Central memory CD8-positive, alpha-beta T cell (primary cell): ENCODE data around the gene ADCY9.

Source experiments
- ATAC-seq: fragments of 150-1000 bp; cut with Tn5 transposase; replicated peaks from 2 replicates; pipeline ENCODE4 v1.10.0; 2022; ENCODE audit warnings: mild to moderate bottlenecking, moderate FRiP score, moderate number of reproducible peaks; ENCODE audit not compliant: poor library complexity, severe bottlenecking; ENCODE audit errors: extremely low read depth
- DNase-seq, 2 donors: peaks; one replicate each; pipeline ENCODE4 v3.0.0; 2021; ENCODE audit warnings: low spot score in 2 of 2
- H3K27ac Mint-ChIP-seq: one replicate; pipeline ENCODE4 v1.8.0; 2022; ENCODE audit warnings: low read depth, mild to moderate bottlenecking, moderate library complexity, mixed read lengths
- H3K27me3 Mint-ChIP-seq: one replicate; pipeline ENCODE4 v1.8.0; 2022; ENCODE audit warnings: mixed read lengths
- H3K36me3 Mint-ChIP-seq: one replicate; pipeline ENCODE4 v1.8.0; 2022; ENCODE audit warnings: mild to moderate bottlenecking, moderate library complexity, mixed read lengths; ENCODE audit not compliant: insufficient read depth
- H3K4me1 Mint-ChIP-seq: one replicate; pipeline ENCODE4 v1.8.0; 2022; ENCODE audit warnings: mixed read lengths
- H3K4me3 Mint-ChIP-seq: one replicate; pipeline ENCODE4 v1.8.0; 2022; ENCODE audit warnings: mild to moderate bottlenecking, moderate library complexity, mixed read lengths
- H3K9me3 Mint-ChIP-seq: one replicate; pipeline ENCODE4 v1.8.0; 2022; ENCODE audit warnings: mixed read lengths

ADCY9 gene

DNA sequence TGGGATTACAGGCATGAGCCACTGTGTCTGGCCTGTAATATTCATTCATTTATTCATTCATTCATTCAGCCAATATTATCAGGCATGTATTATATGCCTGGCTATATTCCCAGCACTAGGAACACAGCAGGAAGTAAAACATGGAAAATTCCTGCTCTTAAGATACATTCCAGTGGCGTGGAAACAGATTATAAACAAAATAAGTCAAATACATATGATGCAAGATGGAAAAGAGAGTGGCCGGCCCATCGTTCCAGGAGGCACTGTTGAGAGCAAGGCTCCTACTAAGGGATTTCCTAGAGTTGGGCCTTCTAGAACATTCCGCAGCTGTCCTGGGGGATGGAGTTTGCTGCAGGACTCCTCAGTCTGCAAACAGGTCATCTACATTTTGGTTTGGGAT lies 17.7 kb downstream of the ADCY9 start:
- Mint-ChIP-seq H3K4me1 (peaks cover 16% of the 10 kb centered on the region), H3K9me3 (no peaks in the 10 kb centered on the region), H3K27me3 (no peaks in the 10 kb centered on the region), H3K36me3 (peaks cover 2% of the 10 kb centered on the region), H3K4me3 (no peak overlapping the region), H3K27ac (no peak overlapping the region)
- no peak for DNase-seq
- ATAC-seq: no peak

GRCh38 chr16:4097826-4098240 lies 18.4 kb downstream of the ADCY9 start:
- Mint-ChIP-seq H3K4me3 (no peak overlapping the region), H3K27ac (no peak overlapping the region), H3K4me1 (peaks cover 16% of the 10 kb centered on the region), H3K36me3 (peaks cover 2% of the 10 kb centered on the region), H3K27me3 (no peaks in the 10 kb centered on the region), H3K9me3 (no peaks in the 10 kb centered on the region)
- no peak for ATAC-seq
- no peak for DNase-seq

DNA sequence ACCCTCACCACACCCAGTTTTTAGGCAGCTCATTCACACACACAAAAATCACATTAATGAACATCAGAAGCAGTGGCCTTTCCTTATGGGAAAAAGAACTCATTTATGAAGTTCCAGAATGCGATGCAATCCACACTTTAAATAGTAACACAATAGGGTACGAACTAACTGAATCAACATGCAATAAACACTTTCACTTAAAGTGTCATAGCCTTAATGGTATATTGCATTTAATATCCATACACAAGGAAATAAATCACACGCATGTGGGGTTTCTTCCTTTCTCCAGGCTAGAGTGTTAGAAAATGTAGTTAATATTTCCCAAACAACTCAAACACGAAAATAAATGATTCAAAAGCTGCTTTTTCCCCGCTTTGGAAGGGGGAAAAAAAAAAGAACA lies 19.7 kb downstream of the ADCY9 start:
- Mint-ChIP-seq H3K4me1 (peaks cover 9% of the 10 kb centered on the region), H3K36me3 (peaks cover 2% of the 10 kb centered on the region), H3K9me3 (no peaks in the 10 kb centered on the region), H3K4me3 (no peak overlapping the region), H3K27ac (no peak overlapping the region), H3K27me3 (no peaks in the 10 kb centered on the region)
- ATAC-seq: no peak
- no peak for DNase-seq

GRCh38 chr16:4094127-4094773 lies 22.0 kb downstream of the ADCY9 start:
- DNase-seq: no peak
- H3K9me3 Mint-ChIP-seq: no peaks in the 10 kb centered on the region
- ATAC-seq: no peak
- H3K4me3 Mint-ChIP-seq: no peak overlapping the region
- no peak overlapping the region for H3K27ac Mint-ChIP-seq
- H3K4me1 Mint-ChIP-seq: peaks cover 8% of the 10 kb centered on the region
- no peaks in the 10 kb centered on the region for H3K27me3 Mint-ChIP-seq
- H3K36me3 Mint-ChIP-seq: peaks cover 2% of the 10 kb centered on the region

DNA sequence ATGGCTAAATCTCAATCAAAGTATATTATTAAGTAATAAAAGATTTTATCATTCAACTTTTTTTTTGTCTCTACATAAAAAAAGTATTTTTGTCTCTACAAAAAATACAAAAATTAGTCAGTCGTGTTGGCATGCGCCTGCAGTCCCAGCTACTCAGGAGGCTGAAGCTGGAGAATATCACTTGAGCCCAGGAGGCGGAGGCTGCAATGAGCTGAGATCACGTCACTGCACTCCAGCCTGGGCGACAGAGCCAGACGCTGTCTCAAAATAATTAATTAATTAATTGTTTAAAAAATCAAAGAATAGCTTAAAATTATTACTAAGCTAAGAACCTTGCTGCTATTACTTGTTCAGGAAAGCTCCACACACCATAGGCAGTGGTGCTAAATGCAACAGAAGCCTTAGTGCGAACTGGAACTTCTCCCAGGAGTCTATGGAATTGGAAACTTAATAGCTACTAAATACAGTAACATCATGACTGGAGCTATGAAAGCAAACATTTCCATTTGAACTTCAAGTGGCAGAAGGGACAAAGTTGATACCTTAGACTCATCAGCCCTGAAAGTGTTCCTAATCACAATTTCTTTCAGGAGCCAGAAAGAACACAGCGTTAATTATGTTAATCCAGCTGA lies 22.6 kb downstream of the ADCY9 start:
- H3K27me3 Mint-ChIP-seq: no peaks in the 10 kb centered on the region
- H3K27ac Mint-ChIP-seq: no peak overlapping the region
- H3K36me3 Mint-ChIP-seq: peaks cover 2% of the 10 kb centered on the region
- DNase-seq (no peak), ATAC-seq (no peak)
- H3K4me1 Mint-ChIP-seq: peaks cover 8% of the 10 kb centered on the region
- H3K4me3 Mint-ChIP-seq: no peak overlapping the region
- H3K9me3 Mint-ChIP-seq: no peaks in the 10 kb centered on the region

- Mint-ChIP-seq H3K27me3 (no peaks in the 10 kb centered on the region), H3K4me1 (peaks cover 11% of the 10 kb centered on the region), H3K4me3 (no peak overlapping the region), H3K9me3 (no peaks in the 10 kb centered on the region), H3K27ac (no peak overlapping the region), H3K36me3 (peaks cover 2% of the 10 kb centered on the region)
- DNase-seq: no peak
- no peak for ATAC-seq
Observed at GRCh38 chr16:4092547-4093265, 23.5 kb downstream of the ADCY9 start.

GRCh38 chr16:4091240-4092012 lies 24.8 kb downstream of the ADCY9 start:
- Mint-ChIP-seq H3K9me3 (no peaks in the 10 kb centered on the region), H3K27me3 (no peaks in the 10 kb centered on the region)
- no peak for ATAC-seq

DNA sequence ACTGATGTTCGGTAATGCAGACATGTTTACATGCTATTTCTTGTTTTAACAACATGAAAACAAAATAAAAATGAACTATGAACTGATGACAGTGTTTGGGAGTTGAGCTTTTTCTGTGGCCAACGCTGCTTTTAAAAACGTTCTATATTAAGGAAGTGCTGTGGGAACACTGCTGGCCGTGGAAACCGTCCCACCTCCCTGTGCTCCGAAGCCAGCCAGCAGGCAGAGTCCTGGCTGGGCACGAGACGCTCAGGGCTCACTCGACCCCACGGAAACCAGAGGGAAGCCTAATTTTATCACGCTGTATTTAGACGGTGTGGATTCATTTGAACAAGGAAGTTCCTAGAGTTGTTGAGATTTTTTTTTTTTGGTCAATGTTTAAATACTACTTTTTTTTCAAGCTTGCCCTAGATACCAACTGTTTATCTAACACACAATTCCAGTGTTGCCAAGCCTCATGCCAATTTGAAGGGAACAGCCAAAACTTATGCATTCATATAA lies 25.8 kb downstream of the ADCY9 start:
- Mint-ChIP-seq H3K27me3 (no peaks in the 10 kb centered on the region), H3K27ac (no peak overlapping the region), H3K36me3 (peaks cover 2% of the 10 kb centered on the region), H3K9me3 (no peaks in the 10 kb centered on the region), H3K4me1 (peaks cover 10% of the 10 kb centered on the region), H3K4me3 (no peak overlapping the region)
- no peak for ATAC-seq
- no peak for DNase-seq

More at GRCh38 chr16:4091240-4092012, 24.8 kb downstream of the ADCY9 start:
- no peak for DNase-seq
- Mint-ChIP-seq H3K36me3 (peaks cover 2% of the 10 kb centered on the region), H3K4me1 (peaks cover 16% of the 10 kb centered on the region), H3K27ac (no peak overlapping the region), H3K4me3 (no peak overlapping the region)

- Mint-ChIP-seq H3K4me3 (no peak overlapping the region), H3K4me1 (peaks cover 15% of the 10 kb centered on the region), H3K36me3 (peaks cover 2% of the 10 kb centered on the region), H3K27ac (no peak overlapping the region), H3K27me3 (no peaks in the 10 kb centered on the region), H3K9me3 (no peaks in the 10 kb centered on the region)
- DNase-seq (no peak), ATAC-seq (no peak)
Observed at GRCh38 chr16:4089811-4090301, 26.4 kb downstream of the ADCY9 start.

GRCh38 chr16:4089251-4089810 lies 26.9 kb downstream of the ADCY9 start:
- H3K4me1 Mint-ChIP-seq: peaks cover 16% of the 10 kb centered on the region
- no peaks in the 10 kb centered on the region for H3K27me3 Mint-ChIP-seq
- peaks cover 2% of the 10 kb centered on the region for H3K36me3 Mint-ChIP-seq
- no peaks in the 10 kb centered on the region for H3K9me3 Mint-ChIP-seq
- ATAC-seq: no peak
- H3K27ac Mint-ChIP-seq: no peak overlapping the region
- H3K4me3 Mint-ChIP-seq: no peak overlapping the region
- no peak for DNase-seq

GRCh38 chr16:4087990-4088577 lies 28.2 kb downstream of the ADCY9 start:
- Mint-ChIP-seq H3K4me1 (peaks cover 16% of the 10 kb centered on the region), H3K36me3 (no peaks in the 10 kb centered on the region), H3K27me3 (no peaks in the 10 kb centered on the region), H3K27ac (peak overlapping the region; percentile 60), H3K9me3 (no peaks in the 10 kb centered on the region), H3K4me3 (no peak overlapping the region)
- DNase-seq (no peak), ATAC-seq (no peak)
